Activated effector memory CD4-positive, alpha-beta T cell treated with anti-CD3 and anti-CD28 coated beads, Interleukin-2, amount 50 U/mL, for 16 hours (primary cell): ENCODE results near the gene MEN1.
A peak's percentile ranks its signal among the peaks of the same experiment; 100 is the strongest.

ENCODE experiments used
- DNase-seq: peaks from one replicate; pipeline ENCODE4 v3.0.0-alpha.2; 2020

Gene MEN1

DNA sequence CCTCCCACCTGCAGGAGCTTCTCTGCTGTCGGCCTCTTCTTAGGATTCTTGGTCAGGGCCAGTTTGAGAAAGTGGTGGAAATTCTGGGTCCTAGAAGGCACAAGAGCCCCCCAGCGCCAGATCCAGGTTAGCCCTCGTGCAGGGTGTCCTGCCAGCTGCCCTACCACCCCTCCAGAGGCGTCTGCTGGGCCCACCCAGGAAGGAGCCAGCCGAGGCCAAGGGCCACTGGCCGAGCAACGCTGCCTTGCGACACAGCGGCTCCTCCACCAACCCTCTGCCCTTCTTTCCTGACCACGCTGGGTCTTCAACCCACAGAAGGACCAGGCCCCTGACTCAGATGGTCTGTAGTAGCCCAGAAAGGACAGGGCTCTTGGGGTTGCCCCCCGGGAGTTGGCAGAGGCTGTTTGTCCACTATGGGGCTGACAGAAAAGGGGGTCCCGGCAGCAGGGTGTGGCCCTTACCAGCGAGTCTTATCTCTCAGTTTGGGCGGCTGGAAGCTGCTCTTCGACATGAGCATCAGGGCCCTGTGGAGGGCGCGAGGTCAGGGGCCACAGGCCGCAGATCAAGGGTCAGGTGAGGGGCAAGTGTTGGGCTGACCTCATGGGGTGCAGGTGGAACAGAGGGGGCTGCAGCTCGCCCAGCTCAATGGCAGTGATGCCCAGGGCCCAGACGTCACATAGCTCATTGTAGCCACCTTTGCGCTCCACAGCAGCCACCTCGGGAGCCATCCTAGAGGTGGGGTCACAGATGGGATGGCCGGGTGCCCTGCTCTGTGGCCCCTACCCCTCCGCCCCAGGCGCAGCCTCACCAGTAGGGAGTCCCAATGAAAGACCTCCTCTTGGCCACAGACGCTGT is 9.8 kb downstream of the MEN1 start:
- DNase-seq: no peak

- DNase-seq: no peak
Observed at GRCh38 chr11:64799623-64800302, 10.6 kb downstream of the MEN1 start.

- DNase-seq: no peak
Observed at GRCh38 chr11:64799256-64799622, 11.1 kb downstream of the MEN1 start.

DNA sequence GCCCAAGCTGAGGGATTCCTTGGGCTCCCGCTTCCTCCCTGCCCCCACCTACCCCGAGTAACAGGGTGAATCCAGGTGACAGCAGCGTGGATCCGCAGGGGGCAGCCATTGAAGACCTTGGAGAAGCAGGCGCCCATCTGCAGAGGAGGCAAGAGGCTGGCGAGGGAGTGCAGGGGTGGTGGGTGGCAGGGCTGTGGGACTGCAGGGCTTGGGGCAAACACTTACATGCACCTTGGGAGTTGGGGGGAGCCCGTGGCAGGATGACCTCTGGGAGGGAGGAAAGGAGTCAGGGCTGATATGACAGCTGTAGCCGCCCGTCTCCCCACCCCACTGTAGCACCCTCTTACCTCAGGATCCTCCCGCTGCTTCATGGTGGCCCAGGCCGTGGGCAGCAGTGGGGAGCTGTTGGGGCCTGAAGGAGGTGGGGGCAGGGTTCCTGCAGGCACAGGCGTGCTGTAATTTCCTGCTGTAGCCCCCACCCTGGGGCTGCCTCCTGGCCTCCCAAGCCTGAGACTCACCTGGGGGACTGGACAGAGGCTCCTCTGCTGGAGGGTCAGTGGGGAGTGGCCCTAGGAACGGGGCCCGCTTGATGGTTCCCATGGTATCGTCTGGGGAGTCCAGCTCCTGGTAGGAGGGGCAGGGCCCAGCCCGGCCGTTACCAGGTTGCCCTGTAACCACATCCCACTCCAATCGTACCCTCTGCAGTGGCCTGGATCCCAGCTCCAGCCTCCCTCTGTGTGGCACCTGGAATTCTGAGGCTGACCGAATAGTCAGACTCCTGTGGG is 13.4 kb downstream of the MEN1 start:
- no peak for DNase-seq

DNA sequence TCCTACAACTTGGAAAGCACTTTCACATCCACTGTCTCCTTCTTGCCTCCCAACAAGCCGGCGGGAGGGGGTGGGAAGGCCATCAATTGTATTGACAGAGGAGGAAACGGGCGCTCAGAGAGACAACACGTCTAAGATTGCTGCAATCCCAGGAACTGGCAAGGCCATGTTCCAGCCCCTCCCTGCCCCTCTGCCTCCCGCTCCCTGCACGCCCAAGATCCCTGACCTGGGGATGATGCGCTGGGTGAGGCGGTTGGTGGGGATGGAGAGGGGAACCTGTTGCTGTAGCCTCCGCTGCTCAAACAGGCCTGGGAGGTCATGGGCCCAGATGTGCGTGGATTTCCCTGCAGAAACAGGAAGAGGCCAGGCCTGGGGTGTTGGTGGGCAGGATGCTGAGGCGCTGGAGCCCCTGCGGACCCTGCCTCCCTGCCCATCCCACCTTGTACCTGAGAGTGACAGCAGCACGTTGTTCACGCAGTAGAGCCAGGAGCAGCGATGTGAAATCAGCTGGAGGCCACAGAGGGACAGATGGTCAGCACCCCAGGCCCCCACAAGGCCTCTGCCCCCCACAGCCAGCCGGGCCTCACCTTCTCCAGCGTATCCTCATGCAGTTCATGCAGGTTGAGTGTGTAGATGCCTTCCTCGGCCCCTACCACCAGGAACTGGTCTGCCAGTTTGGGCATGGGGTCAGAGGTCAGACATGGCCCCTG is 14.1 kb downstream of the MEN1 start:
- no peak for DNase-seq

DNA sequence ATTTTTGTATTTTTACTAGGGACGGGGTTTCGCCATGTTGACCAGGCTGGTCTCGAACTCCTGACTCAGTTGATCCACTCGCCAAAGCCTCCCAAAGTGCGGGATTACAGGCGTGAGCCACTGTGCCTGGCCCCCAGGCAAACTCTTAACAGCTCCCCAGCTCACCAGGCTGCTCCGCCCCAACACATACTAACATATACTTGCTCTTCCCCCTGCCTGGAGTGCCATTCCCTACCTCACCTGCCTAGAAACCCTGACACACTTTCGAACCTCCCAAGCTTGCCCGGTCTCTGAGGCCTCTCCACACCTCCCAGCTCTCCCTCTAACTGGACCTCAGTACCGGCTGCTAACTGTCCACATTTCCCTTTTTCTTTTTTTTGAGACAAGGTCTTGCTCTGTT is 15.8 kb downstream of the MEN1 start:
- no peak for DNase-seq

DNA sequence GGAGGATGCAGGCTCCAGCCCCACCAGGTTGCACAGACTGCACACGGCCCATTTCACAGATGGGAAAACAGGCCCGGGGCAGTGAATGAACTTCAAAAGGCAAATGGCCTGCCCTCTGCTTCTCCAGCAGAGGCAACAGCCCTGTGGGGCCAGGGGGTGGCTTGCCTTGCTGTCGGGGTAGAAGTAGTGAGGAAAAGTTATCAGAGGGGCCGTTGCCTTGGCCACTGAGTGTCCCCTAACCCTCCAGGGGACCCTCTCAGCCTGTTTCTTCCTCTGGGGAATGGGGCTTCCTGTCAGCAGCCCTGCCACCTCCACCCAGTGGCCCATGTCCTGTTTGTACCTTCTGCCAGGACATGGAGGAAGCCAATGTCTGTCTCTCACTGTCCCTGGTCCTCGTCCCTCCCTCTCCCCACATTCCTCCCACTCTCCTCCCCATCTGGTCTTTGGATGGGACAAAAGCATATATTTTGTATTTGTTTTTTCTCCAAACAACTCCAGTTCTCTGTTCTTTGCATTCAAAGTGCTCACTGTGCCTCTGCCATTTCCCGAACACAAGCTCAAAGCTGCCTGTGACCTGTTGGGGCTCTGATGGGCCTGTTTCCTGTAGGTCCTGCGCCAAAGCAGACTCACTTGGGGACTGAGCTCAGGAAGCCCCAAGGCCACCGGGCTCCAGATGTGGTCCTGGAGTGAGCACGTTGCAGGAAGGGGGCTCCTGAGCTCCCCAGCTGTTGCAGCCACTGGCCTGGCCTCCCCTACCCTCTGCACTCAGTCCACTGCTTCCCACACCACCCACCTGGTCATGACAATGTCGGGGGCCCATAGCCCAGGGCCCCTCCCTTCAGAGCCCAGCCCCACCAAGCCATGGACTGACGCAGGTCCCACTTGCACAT is 16.8 kb downstream of the MEN1 start:
- DNase-seq: no peak

DNA sequence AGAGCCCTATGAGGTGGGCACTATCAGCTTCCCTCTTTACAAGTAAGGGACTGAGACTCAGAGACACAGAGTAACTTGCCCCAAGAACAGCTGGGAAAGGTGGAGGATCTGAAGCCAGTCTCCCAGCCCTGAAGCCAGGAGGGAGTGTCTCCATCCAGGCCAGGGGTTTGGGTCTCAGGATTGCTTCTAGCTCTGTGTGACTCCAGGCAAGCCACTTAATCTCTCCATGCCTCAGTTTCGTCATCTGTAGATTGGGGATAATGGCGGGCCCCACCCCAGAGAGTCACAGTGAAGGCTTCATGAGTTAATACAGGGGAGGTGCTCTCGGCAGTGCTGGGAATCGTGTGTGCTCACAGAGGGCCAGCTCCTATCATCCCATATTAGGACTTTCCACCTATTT is 17.9 kb downstream of the MEN1 start:
- no peak for DNase-seq

DNA sequence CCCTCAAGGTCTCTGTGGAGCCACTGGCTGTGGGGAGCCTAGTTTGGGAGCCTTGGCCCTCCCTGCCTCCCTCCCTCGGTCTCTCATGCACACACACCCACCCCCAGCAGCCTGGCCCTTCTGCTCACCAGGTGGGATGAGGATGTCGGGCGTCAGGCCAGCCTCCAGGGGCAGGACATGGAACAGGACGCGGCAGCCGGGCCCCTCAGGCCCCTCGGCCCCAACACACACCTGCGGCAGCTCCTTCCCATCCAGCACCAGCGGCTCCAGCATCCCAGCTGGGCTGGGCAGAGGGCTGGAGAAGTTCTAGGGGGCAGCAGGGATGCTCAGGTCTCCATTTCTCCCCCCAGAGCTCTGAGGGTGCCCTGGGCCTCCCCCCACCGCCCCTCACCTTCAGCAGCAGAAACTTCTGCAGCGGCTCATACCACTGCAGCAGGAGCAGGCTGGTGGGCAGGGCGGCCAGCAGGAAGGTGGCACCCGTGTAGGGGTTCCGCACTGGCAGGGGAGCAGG is 18.5 kb downstream of the MEN1 start:
- no peak for DNase-seq

- no peak for DNase-seq
Observed at GRCh38 chr11:64790205-64791095, 19.9 kb downstream of the MEN1 start.

DNA sequence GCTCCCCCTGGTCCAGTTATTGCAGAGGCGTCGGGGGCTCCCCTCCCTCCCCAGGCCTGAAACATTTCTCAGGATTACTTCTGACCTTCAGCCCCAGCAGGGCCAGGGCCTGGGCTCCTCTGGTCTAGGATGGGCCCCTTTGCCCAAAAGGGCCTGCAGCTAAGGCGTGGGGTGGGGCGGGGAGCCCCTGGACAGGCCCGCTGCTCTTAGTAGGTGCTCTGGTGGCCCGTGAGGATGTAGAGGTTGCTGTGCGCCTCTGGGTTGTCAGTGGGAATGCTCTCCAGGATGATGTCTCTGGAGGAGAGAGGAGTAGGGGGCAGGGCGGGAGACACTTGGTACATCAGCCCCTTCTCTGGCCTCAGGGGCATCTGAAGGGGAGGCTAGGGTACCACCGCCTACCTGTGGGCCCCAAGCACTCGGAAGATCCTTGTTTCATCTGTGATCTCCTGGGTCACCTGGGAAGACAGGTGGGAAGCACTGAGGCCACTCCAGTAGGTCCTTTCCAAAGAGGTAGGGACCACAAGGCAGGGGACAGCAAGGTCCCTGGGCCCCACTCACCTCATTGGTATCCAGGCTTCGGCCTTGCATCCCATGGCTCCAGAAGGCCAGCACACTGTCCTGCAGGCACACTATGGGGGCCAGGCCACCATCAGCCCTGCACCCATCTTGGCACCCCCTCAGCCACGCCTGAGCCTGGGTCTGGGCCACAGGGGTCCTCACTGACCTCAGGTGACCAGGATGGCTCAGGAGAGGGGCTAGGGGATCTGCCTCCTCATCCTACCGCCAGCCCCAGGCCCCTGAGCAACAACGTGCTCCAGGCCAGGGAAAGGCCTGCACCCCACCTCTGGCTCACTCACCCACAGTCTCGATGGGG is 20.8 kb downstream of the MEN1 start:
- no peak for DNase-seq

GRCh38 chr11:64788321-64789215 is 21.8 kb downstream of the MEN1 start:
- no peak for DNase-seq

DNA sequence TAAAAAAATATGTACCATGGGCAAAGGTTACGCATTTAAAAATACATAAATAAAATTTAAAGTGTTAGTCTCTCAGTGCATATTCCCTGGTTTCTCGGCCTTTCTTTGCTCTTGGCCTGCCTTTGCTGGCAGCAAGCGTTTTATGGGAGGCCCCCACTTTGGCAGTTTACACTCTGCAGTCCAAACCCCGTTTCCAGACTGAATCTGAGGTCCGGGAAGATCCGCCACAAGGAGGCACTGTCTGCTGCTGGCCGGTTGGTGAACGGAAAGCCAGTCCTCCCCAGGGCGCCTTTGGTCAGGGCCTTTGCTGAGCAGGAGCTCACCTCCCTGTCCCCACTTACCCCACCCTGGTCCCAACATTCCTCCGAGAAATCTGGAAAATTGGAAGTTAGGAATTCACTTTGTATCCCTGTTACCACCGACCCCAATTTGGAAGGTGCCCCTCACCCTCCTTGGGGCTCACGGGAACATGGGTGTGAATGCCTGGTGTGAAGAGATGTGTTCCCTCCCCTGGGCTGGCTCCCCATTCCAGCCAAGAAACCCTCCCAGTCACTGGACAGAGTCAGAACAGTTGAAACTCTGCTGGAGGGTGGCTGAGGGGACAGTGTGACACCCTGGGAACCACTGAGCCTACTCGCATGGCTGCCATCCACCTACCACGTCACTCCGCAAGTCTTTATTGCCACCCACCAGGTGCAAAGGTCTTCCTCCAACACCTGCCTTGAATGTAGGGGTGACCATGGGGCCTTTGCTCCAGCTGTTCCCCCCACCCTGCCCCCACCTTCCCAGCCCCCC is 22.6 kb downstream of the MEN1 start:
- peak; percentile 86 for DNase-seq

- peak; percentile 59 for DNase-seq
Observed at GRCh38 chr11:64786308-64786707, 24.0 kb downstream of the MEN1 start.

- peak; percentile 5 for DNase-seq
Observed at GRCh38 chr11:64784813-64785581, 25.4 kb downstream of the MEN1 start.

DNA sequence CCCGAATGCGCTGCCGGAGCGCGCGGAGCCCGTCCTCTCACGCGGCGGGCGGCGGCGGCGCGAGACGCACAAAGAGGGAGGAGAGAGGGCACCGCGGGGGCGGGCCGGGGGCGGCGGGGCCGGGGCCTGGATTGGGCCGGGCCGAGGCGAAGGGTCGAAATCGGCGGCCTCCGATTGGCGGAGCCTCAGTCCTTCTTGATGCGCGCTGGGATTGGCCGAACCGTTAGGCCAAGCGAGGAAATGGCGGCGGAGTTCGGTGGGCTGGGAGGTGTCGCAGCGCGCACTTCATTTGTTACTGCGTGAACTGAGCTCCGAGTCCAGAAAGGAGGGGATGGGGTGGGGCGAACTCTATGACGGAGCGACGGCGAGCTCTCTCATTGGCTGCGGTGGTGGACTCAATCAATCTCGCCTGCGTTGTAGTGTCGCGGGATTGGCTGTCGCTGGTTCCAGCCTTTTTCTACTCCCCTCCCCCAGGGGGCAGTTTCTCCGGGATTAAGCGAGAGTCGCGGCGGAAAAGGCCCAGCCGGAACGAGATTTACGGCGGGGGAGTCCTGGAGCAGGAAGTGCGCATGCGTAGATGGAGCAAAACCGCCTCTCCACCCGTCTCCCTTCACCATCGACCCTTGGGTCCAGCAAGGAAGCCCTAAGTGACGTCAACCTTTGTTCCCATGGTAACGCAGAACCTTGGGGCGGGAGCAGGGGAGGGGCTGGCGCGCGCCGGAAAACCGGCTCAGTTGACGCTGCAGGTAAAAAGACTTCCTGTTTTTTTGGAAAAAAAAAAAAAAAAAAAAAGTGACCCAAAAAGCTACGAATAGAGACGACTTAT is 31.7 kb downstream of the MEN1 start, which contains the start of gene SF1:
Gene SF1 (minus strand): TSS at position 70 of the 826 bp plus-strand sequence. CDS start 150 bp downstream, outside the sequence.
- DNase-seq: no peak
